H9 (cell line): ENCODE results near the gene AASDH. TPM values are rescaled to one million over a fixed set of nuclear protein-coding genes. Genes with fewer than 3 reads are reported as not detected.

Experiments
- DNase-seq: peaks from one replicate; pipeline ENCODE4 v3.0.0-alpha.2; 2017
- H2AFZ ChIP-seq: one replicate; pipeline ENCODE4 v1.6.1; 2013; ENCODE audit warnings: mild to moderate bottlenecking, low read length, control low read depth, moderate library complexity
- H2AK5ac ChIP-seq: 2 replicates; pipeline ENCODE4 v1.6.1; 2013; ENCODE audit warnings: low read length, control low read depth, mixed read lengths; ENCODE audit not compliant: insufficient read length
- H2BK120ac ChIP-seq: one replicate; pipeline ENCODE4 v1.6.1; 2013; ENCODE audit warnings: low read depth, mild to moderate bottlenecking, low read length, control low read depth, inconsistent platforms; ENCODE audit not compliant: poor library complexity, severe bottlenecking
- H2BK12ac ChIP-seq: 2 replicates; pipeline ENCODE4 v1.6.1; 2013; ENCODE audit warnings: low read length, control low read depth, mixed read lengths, low read depth; ENCODE audit not compliant: insufficient read length
- H2BK15ac ChIP-seq: 2 replicates; pipeline ENCODE4 v1.6.1; 2013; ENCODE audit warnings: low read depth, low read length, control low read depth
- H2BK20ac ChIP-seq: one replicate; pipeline ENCODE4 v1.6.1; 2013; ENCODE audit warnings: low read depth, mild to moderate bottlenecking, low read length, control low read depth, inconsistent platforms; ENCODE audit not compliant: poor library complexity, severe bottlenecking
- H2BK5ac ChIP-seq: 2 replicates; pipeline ENCODE4 v1.6.1; 2013; ENCODE audit warnings: low read length, control low read depth, mixed read lengths; ENCODE audit not compliant: insufficient read length
- H3K14ac ChIP-seq: 2 replicates; pipeline ENCODE4 v1.6.1; 2013; ENCODE audit warnings: low read length, control low read depth; ENCODE audit not compliant: insufficient read depth
- H3K18ac ChIP-seq: 2 replicates; pipeline ENCODE4 v1.6.1; 2013; ENCODE audit warnings: low read depth, mild to moderate bottlenecking, mixed read lengths, low read length, control low read depth; ENCODE audit not compliant: insufficient read length
- H3K23ac ChIP-seq: 2 replicates; pipeline ENCODE4 v1.6.1; 2013; ENCODE audit warnings: low read length, control low read depth, mixed read lengths, low read depth; ENCODE audit not compliant: insufficient read length
- H3K23me2 ChIP-seq: 2 replicates; pipeline ENCODE4 v1.6.1; 2013; ENCODE audit warnings: low read depth, mild to moderate bottlenecking, mixed read lengths, low read length, control low read depth; ENCODE audit not compliant: insufficient read length, poor library complexity, severe bottlenecking
- H3K27ac ChIP-seq: 2 replicates; pipeline ENCODE4 v1.5.1; 2013; ENCODE audit warnings: low read length, control low read depth, mixed read lengths, low read depth; ENCODE audit not compliant: insufficient read length
- H3K27me3 ChIP-seq: 2 replicates; pipeline ENCODE4 v1.6.1; 2013; ENCODE audit warnings: low read length, control low read depth, inconsistent platforms; ENCODE audit not compliant: insufficient read depth
- H3K4ac ChIP-seq: 2 replicates; pipeline ENCODE4 v1.6.1; 2013; ENCODE audit warnings: low read depth, mild to moderate bottlenecking, control low read depth, inconsistent platforms, low read length, moderate library complexity
- H3K4me1 ChIP-seq: 2 replicates; pipeline ENCODE4 v1.6.1; 2013; ENCODE audit warnings: low read length, control low read depth, inconsistent platforms; ENCODE audit not compliant: insufficient read depth
- H3K4me2 ChIP-seq: 2 replicates; pipeline ENCODE4 v1.6.1; 2013; ENCODE audit warnings: low read length, control low read depth, mixed read lengths; ENCODE audit not compliant: insufficient read length, insufficient read depth
- H3K56ac ChIP-seq: 2 replicates; pipeline ENCODE4 v1.6.1; 2013; ENCODE audit warnings: low read depth, mild to moderate bottlenecking, mixed read lengths, low read length, control low read depth; ENCODE audit not compliant: insufficient read length
- H3K79me1 ChIP-seq: 2 replicates; pipeline ENCODE4 v1.6.1; 2013; ENCODE audit warnings: low read depth, mild to moderate bottlenecking, moderate library complexity, low read length, control low read depth, inconsistent platforms; ENCODE audit not compliant: insufficient read depth, poor library complexity, severe bottlenecking
- H3K79me2 ChIP-seq: 2 replicates; pipeline ENCODE4 v1.6.1; 2013; ENCODE audit warnings: low read length, control low read depth, inconsistent platforms; ENCODE audit not compliant: insufficient read depth
- H3K9ac ChIP-seq: 2 replicates; pipeline ENCODE4 v1.6.1; 2013; ENCODE audit warnings: low read length, control low read depth, mixed read lengths; ENCODE audit not compliant: insufficient read length; ENCODE audit errors: extremely low read depth
- H3K9me3 ChIP-seq: one replicate; pipeline ENCODE4 v1.6.1; 2013; ENCODE audit warnings: low read depth, low read length, inconsistent platforms; ENCODE audit not compliant: control insufficient read depth
- H3T11ph ChIP-seq: one replicate; pipeline ENCODE4 v1.6.1; 2013; ENCODE audit warnings: mild to moderate bottlenecking, low read length, control low read depth, inconsistent platforms
- H4K20me1 ChIP-seq: one replicate; pipeline ENCODE4 v1.6.1; 2013; ENCODE audit not compliant: control insufficient read depth, insufficient read length, insufficient read depth
- H4K5ac ChIP-seq: 2 replicates; pipeline ENCODE4 v1.6.1; 2013; ENCODE audit warnings: low read depth, mild to moderate bottlenecking, mixed read lengths, low read length, control low read depth; ENCODE audit not compliant: insufficient read length
- H4K8ac ChIP-seq: replicated peaks from 2 replicates; pipeline ENCODE4 v1.6.1; 2013; ENCODE audit warnings: low read length, control low read depth, mixed read lengths, low read depth; ENCODE audit not compliant: insufficient read length
- H4K91ac ChIP-seq: 2 replicates; pipeline ENCODE4 v1.6.1; 2013; ENCODE audit warnings: low read depth, mild to moderate bottlenecking, moderate library complexity, mixed read lengths, low read length, control low read depth; ENCODE audit not compliant: insufficient read length
- H3K27ac Mint-ChIP-seq, 3 experiments: 2 replicates in 2 of 3; 3 replicates in 1 of 3; pipeline ENCODE4 v1.8.0; 2020 to 2021; ENCODE audit warnings: mixed read lengths in 3 of 3, mild to moderate bottlenecking in 1 of 3, moderate library complexity in 1 of 3
- H3K27me3 Mint-ChIP-seq: 2 replicates; pipeline ENCODE4 v1.8.0; 2021; ENCODE audit warnings: low read depth, mild to moderate bottlenecking, moderate library complexity, mixed read lengths
- H3K36me3 Mint-ChIP-seq, 3 experiments: 2 replicates in 2 of 3; 3 replicates in 1 of 3; pipeline ENCODE4 v1.8.0; 2020 to 2021; ENCODE audit warnings: low read depth in 3 of 3, mixed read lengths in 3 of 3; ENCODE audit not compliant: insufficient read depth in 1 of 3
- H3K4me1 Mint-ChIP-seq, 2 experiments: 2 replicates each; pipeline ENCODE4 v1.8.0; 2020; ENCODE audit warnings: mixed read lengths in 2 of 2
- H3K4me3 Mint-ChIP-seq, 2 experiments: 2 replicates in 1 of 2; 3 replicates in 1 of 2; pipeline ENCODE4 v1.8.0; 2020 to 2021; ENCODE audit warnings: mild to moderate bottlenecking in 2 of 2, mixed read lengths in 2 of 2, moderate library complexity in 1 of 2
- H3K9me3 Mint-ChIP-seq, 2 experiments: 2 replicates in 1 of 2; 3 replicates in 1 of 2; pipeline ENCODE4 v1.8.0; 2020; ENCODE audit warnings: mild to moderate bottlenecking in 2 of 2, mixed read lengths in 2 of 2, moderate library complexity in 1 of 2
- WGBS: extraction: QIAGEN DNeasy Blood & Tissue Kit; methylation state at CpG from one replicate; pipeline ENCODE4 v1.1.7; 2013; ENCODE audit warnings: missing lambda C conversion rate, low lambda C conversion rate, mixed read lengths; ENCODE audit not compliant: insufficient read length; ENCODE audit errors: extremely low coverage; 5-methylcytosine and 5-hydroxymethylcytosine counted together
- total RNA-seq: library from RNA; stranded (reverse); gene quantifications from 2 replicates; pipeline ENCODE4 v1.2.1, GENCODE V29; 2021
- TF ChIP-seq, protein P1 (sequence below): fragments of 200-600 bp; sonication (generic); conservative IDR thresholded peaks from 3 replicates; pipeline ENCODE4 v1.8.0; 2021; ENCODE audit warnings: antibody characterized with exemption, mild to moderate bottlenecking

Gene AASDH
- total RNA-seq, 1 experiment from 2014 or later: 12.9 TPM

DNA sequence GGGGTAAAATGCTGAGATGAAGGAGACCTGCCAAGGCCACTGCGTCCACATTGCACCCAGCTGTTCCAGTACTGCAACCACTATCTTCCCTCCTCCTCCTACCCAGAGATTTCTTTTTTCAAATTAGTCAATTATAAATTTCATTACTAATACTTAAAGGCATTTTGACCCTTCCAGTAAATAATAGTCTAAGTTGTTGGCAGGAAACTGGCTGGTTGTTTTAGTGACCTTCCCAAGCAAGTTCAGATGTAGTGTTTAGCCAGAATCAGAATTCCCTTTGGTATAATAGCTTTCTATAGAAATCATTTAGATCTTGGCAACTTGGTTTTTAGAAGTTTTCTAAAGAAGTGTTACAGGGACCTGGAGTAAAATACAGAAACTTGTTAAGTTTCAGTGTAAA, 66.0 kb downstream of the AASDH start:
- WGBS: no CpG with 5 or more reads among the region's 1 CpG
- no peak overlapping the region for H4K91ac ChIP-seq
- H3K23ac ChIP-seq: no peak overlapping the region
- no peaks in the 10 kb centered on the region for H3K79me2 ChIP-seq
- Mint-ChIP-seq H3K27me3 (no peaks in the 10 kb centered on the region), H3K4me3 (no peak overlapping the region), H3K27ac (no peak overlapping the region), H3K4me1 (0 out of 4 replicates have a peak, but pooled peaks cover 0 to 3% of the 10 kb centered on the region in 2 experiments), H3K36me3 (peaks cover 0 to 19% (median 6%) of the 10 kb centered on the region in 3 experiments; a peak in 5 of 7 replicates), H3K9me3 (no peaks in the 10 kb centered on the region)
- H3K4me2 ChIP-seq: no peak overlapping the region
- H2BK20ac ChIP-seq: no peak overlapping the region
- no peak for DNase-seq
- no peak overlapping the region for H3K27ac ChIP-seq
- no peak overlapping the region for H3K4ac ChIP-seq
- H3K14ac ChIP-seq: no peak overlapping the region
- H2BK5ac ChIP-seq: no peak overlapping the region
- H2BK15ac ChIP-seq: no peak overlapping the region
- no peak overlapping the region for H2BK12ac ChIP-seq
- H2AK5ac ChIP-seq: no peak overlapping the region
- no peak overlapping the region for H3K56ac ChIP-seq
- H2AFZ ChIP-seq: no peak overlapping the region
- no peaks in the 10 kb centered on the region for H3K23me2 ChIP-seq
- no peak overlapping the region for H3T11ph ChIP-seq
- H3K79me1 ChIP-seq: no peaks in the 10 kb centered on the region
- no peaks in the 10 kb centered on the region for H4K20me1 ChIP-seq
- H3K9ac ChIP-seq: no peak overlapping the region
- TF ChIP-seq, protein P1, sequence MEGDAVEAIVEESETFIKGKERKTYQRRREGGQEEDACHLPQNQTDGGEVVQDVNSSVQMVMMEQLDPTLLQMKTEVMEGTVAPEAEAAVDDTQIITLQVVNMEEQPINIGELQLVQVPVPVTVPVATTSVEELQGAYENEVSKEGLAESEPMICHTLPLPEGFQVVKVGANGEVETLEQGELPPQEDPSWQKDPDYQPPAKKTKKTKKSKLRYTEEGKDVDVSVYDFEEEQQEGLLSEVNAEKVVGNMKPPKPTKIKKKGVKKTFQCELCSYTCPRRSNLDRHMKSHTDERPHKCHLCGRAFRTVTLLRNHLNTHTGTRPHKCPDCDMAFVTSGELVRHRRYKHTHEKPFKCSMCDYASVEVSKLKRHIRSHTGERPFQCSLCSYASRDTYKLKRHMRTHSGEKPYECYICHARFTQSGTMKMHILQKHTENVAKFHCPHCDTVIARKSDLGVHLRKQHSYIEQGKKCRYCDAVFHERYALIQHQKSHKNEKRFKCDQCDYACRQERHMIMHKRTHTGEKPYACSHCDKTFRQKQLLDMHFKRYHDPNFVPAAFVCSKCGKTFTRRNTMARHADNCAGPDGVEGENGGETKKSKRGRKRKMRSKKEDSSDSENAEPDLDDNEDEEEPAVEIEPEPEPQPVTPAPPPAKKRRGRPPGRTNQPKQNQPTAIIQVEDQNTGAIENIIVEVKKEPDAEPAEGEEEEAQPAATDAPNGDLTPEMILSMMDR: no peak
- H4K5ac ChIP-seq: no peak overlapping the region
- no peaks in the 10 kb centered on the region for H3K27me3 ChIP-seq
- no peak overlapping the region for H4K8ac ChIP-seq
- H3K4me1 ChIP-seq: no peaks in the 10 kb centered on the region
- no peaks in the 10 kb centered on the region for H3K9me3 ChIP-seq
- no peak overlapping the region for H2BK120ac ChIP-seq
- no peak overlapping the region for H3K18ac ChIP-seq
